DND-41 (cell line): ENCODE measurements around the gene TMEM54.

ENCODE experiments used
- ATAC-seq: fragments of 200-7000 bp; cut with Tn5 transposase; 3 replicates; pipeline ENCODE4 v1.9.1; 2021; ENCODE audit warnings: low read depth; ENCODE audit not compliant: insufficient read depth
- DNase-seq: peaks from one replicate; pipeline ENCODE4 v3.0.0-alpha.2; 2020
- H2AFZ ChIP-seq: 2 replicates; pipeline ENCODE4 v1.6.0; 2012; ENCODE audit warnings: low read depth, low read length
- H3K27ac ChIP-seq: 2 replicates; pipeline ENCODE4 v1.5.1; 2012; ENCODE audit warnings: low read length, inconsistent platforms
- H3K27me3 ChIP-seq: fragments of 200-600 bp; sonication (generic); 2 replicates; pipeline ENCODE4 v1.6.0; 2012; ENCODE audit warnings: low read length, mild to moderate bottlenecking, inconsistent platforms; ENCODE audit not compliant: insufficient read depth, poor library complexity
- H3K36me3 ChIP-seq: 2 replicates; pipeline ENCODE4 v1.5.1; 2012; ENCODE audit warnings: low read length, inconsistent platforms; ENCODE audit not compliant: insufficient read depth
- H3K4me1 ChIP-seq: 2 replicates; pipeline ENCODE4 v1.5.1; 2012; ENCODE audit warnings: mild to moderate bottlenecking, low read length; ENCODE audit not compliant: insufficient read depth
- H3K4me2 ChIP-seq: 2 replicates; pipeline ENCODE4 v1.6.0; 2012; ENCODE audit warnings: mild to moderate bottlenecking, moderate library complexity, low read length, inconsistent platforms; ENCODE audit not compliant: insufficient read depth
- H3K4me3 ChIP-seq, 2 experiments: fragments of 200-600 bp in 1 of 2; shearing (Covaris generic) in 1 of 2; 2 replicates each; pipeline ENCODE4 v1.5.1; 2012 to 2016; ENCODE audit warnings: inconsistent platforms in 2 of 2, low read length in 2 of 2, mild to moderate bottlenecking in 2 of 2, low read depth in 1 of 2, moderate library complexity in 1 of 2
- H3K79me2 ChIP-seq: 2 replicates; pipeline ENCODE4 v1.6.0; 2012; ENCODE audit warnings: low read length, inconsistent platforms; ENCODE audit not compliant: insufficient read depth
- H3K9ac ChIP-seq: 2 replicates; pipeline ENCODE4 v1.6.0; 2012; ENCODE audit warnings: low read depth, mild to moderate bottlenecking, inconsistent platforms, low read length, moderate library complexity
- H3K9me3 ChIP-seq: 2 replicates; pipeline ENCODE4 v1.5.1; 2012; ENCODE audit warnings: low read length, moderate library complexity, mild to moderate bottlenecking, inconsistent platforms; ENCODE audit not compliant: insufficient read depth, severe bottlenecking
- H4K20me1 ChIP-seq: 2 replicates; pipeline ENCODE4 v1.6.0; 2012; ENCODE audit warnings: low read length; ENCODE audit not compliant: insufficient read depth
- EZH2 ChIP-seq: IDR thresholded peaks from 3 replicates; pipeline ENCODE4 v1.6.1; 2012; ENCODE audit warnings: borderline replicate concordance, low read depth, mild to moderate bottlenecking, moderate library complexity, low read length, inconsistent platforms; ENCODE audit not compliant: severe bottlenecking
- TF ChIP-seq, protein P1 (sequence below): IDR thresholded peaks from 2 replicates; pipeline ENCODE4 v1.5.1; 2012; ENCODE audit warnings: borderline replicate concordance, low read length, moderate library complexity, mild to moderate bottlenecking; ENCODE audit not compliant: poor library complexity, severe bottlenecking; ENCODE audit errors: extremely low read depth

The TMEM54 gene

DNA sequence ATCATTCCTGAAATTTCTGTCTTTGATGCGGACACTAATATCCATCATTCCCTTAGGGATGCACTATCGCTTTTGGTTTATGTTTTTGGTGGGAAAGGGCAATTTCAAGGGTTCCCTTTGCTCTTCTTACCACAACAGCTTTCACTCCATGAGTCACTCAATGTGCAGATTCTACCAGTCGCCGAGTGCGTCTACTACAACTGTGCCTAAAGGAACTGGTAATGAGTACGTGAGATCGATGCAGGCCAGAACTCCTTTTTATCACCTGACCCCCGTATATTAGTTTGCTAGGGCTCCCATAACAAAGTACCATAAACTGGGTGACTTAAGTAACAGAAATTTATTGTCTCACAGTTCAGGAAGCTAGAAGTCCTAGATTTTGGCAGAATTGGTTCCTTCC lies 27.5 kb upstream of the TMEM54 start:
- no peak overlapping the region for H3K4me3 ChIP-seq
- no peaks in the 10 kb centered on the region for H3K9me3 ChIP-seq
- no peak overlapping the region for H3K9ac ChIP-seq
- H3K79me2 ChIP-seq, result no peaks in the 10 kb centered on the region
- ATAC-seq, result no peak
- no peak for TF ChIP-seq EZH2
- TF ChIP-seq, protein P1, sequence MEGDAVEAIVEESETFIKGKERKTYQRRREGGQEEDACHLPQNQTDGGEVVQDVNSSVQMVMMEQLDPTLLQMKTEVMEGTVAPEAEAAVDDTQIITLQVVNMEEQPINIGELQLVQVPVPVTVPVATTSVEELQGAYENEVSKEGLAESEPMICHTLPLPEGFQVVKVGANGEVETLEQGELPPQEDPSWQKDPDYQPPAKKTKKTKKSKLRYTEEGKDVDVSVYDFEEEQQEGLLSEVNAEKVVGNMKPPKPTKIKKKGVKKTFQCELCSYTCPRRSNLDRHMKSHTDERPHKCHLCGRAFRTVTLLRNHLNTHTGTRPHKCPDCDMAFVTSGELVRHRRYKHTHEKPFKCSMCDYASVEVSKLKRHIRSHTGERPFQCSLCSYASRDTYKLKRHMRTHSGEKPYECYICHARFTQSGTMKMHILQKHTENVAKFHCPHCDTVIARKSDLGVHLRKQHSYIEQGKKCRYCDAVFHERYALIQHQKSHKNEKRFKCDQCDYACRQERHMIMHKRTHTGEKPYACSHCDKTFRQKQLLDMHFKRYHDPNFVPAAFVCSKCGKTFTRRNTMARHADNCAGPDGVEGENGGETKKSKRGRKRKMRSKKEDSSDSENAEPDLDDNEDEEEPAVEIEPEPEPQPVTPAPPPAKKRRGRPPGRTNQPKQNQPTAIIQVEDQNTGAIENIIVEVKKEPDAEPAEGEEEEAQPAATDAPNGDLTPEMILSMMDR, result no peak
- H4K20me1 ChIP-seq, result no peaks in the 10 kb centered on the region
- no peaks in the 10 kb centered on the region for H3K4me1 ChIP-seq
- H3K36me3 ChIP-seq, result no peaks in the 10 kb centered on the region
- no peak for DNase-seq
- no peak overlapping the region for H2AFZ ChIP-seq
- H3K27ac ChIP-seq, result no peak overlapping the region
- no peak overlapping the region for H3K4me2 ChIP-seq
- no peaks in the 10 kb centered on the region for H3K27me3 ChIP-seq

DNA sequence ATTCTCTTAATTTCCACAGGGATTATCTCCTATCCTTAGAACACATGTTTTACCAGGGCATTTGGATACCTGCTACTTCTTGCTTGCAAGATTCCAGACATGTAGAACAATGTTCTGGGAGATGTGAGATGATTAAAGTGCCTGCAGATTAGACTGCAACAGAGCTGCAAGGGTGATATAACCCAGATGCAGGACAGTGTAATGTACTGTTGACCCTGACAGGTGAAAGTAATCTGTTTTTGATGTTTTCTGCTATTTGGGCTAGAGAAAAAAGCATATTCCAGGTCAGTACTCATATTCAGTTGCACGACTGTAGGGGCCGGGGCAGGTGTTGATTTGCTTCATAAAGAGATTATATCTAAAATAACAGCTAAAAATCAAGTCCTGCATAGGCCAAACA lies 27.1 kb upstream of the TMEM54 start:
- H3K4me3 ChIP-seq, result no peak overlapping the region
- no peak overlapping the region for H2AFZ ChIP-seq
- H3K4me2 ChIP-seq, result no peak overlapping the region
- no peaks in the 10 kb centered on the region for H3K4me1 ChIP-seq
- H3K36me3 ChIP-seq, result no peaks in the 10 kb centered on the region
- ATAC-seq (no peak), DNase-seq (no peak)
- no peak overlapping the region for H3K27ac ChIP-seq
- no peaks in the 10 kb centered on the region for H3K27me3 ChIP-seq
- no peak overlapping the region for H3K9ac ChIP-seq
- no peak for TF ChIP-seq EZH2
- TF ChIP-seq, protein P1, result no peak
- H3K9me3 ChIP-seq, result no peaks in the 10 kb centered on the region
- H3K79me2 ChIP-seq, result no peaks in the 10 kb centered on the region
- no peaks in the 10 kb centered on the region for H4K20me1 ChIP-seq

DNA sequence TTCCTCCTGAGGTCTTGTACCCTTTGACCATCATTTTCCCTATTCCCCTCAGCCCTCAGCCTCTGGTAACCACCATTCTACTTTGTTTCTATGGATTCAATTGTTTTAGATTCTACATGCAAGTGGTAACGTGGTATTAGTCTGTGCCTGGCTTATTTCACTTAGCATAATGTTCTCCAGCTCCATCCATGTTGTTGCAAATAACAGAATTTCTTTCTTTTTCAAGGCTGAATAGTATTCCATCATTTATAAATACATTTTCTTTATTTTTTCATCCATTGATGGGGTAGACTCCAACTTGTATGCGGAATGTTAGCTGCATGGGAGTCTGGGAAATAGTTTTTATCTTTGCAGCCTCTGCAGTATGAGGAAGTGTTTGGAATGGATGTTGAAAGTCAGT lies 26.3 kb upstream of the TMEM54 start:
- H3K36me3 ChIP-seq, result no peaks in the 10 kb centered on the region
- no peak overlapping the region for H3K4me3 ChIP-seq
- H3K9me3 ChIP-seq, result no peaks in the 10 kb centered on the region
- no peak for DNase-seq
- H3K4me2 ChIP-seq, result no peak overlapping the region
- no peaks in the 10 kb centered on the region for H3K27me3 ChIP-seq
- H4K20me1 ChIP-seq, result no peaks in the 10 kb centered on the region
- TF ChIP-seq, protein P1, result no peak
- no peak for TF ChIP-seq EZH2
- H3K4me1 ChIP-seq, result no peaks in the 10 kb centered on the region
- no peak overlapping the region for H3K27ac ChIP-seq
- no peak overlapping the region for H3K9ac ChIP-seq
- no peak overlapping the region for H2AFZ ChIP-seq
- ATAC-seq, result no peak
- no peaks in the 10 kb centered on the region for H3K79me2 ChIP-seq

DNA sequence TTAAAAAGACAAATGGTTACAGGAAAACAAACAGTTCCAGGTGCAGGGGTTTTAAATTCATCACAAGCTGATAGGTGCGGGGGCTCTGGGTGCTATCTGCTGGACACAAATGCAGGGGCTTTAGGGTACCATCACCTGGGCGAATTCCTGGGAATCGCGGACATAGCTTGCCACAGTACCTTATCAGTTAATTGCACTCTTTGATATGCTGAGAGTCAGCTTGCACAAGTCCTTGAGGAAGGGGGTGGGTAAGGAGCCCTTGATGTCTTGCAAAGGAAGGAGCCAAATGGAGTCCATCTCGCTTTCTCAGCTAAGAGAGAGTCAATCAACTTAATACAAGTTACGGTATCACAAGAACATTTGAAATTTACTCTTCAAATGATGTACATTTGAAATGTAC lies 25.4 kb upstream of the TMEM54 start:
- no peaks in the 10 kb centered on the region for H3K27me3 ChIP-seq
- H3K9ac ChIP-seq, result no peak overlapping the region
- ATAC-seq, result no peak
- H3K27ac ChIP-seq, result no peak overlapping the region
- H3K4me3 ChIP-seq, result no peak overlapping the region
- TF ChIP-seq, protein P1, result no peak
- no peak for TF ChIP-seq EZH2
- H3K9me3 ChIP-seq, result no peaks in the 10 kb centered on the region
- DNase-seq, result no peak
- H3K4me2 ChIP-seq, result no peak overlapping the region
- H3K79me2 ChIP-seq, result no peaks in the 10 kb centered on the region
- H3K36me3 ChIP-seq, result no peaks in the 10 kb centered on the region
- H3K4me1 ChIP-seq, result no peaks in the 10 kb centered on the region
- H4K20me1 ChIP-seq, result no peaks in the 10 kb centered on the region
- no peak overlapping the region for H2AFZ ChIP-seq
